Trophoblast cell (in vitro differentiated cells and primary cell): Measurements from ENCODE around the gene SMARCD3.

Source experiments
- DNase-seq, 2 donors: peaks; one replicate each; pipeline ENCODE4 v3.0.0-alpha.2; 2016
- H2AFZ ChIP-seq: 2 replicates; pipeline ENCODE4 v1.6.1; 2013; ENCODE audit warnings: low read length, moderate library complexity, mild to moderate bottlenecking; ENCODE audit not compliant: insufficient read depth, poor library complexity
- H2AK5ac ChIP-seq: 2 replicates; pipeline ENCODE4 v1.6.1; 2013; ENCODE audit warnings: mild to moderate bottlenecking, low read length
- H2BK120ac ChIP-seq: 2 replicates; pipeline ENCODE4 v1.6.1; 2013; ENCODE audit warnings: low read length, mild to moderate bottlenecking, moderate library complexity; ENCODE audit not compliant: insufficient read depth, poor library complexity
- H2BK12ac ChIP-seq: 2 replicates; pipeline ENCODE4 v1.6.1; 2013; ENCODE audit warnings: mild to moderate bottlenecking, low read length, moderate library complexity
- H2BK5ac ChIP-seq: 2 replicates; pipeline ENCODE4 v1.6.1; 2013; ENCODE audit warnings: low read length, low read depth, moderate library complexity, mild to moderate bottlenecking; ENCODE audit not compliant: poor library complexity
- H3K14ac ChIP-seq: 2 replicates; pipeline ENCODE4 v1.6.1; 2013; ENCODE audit warnings: mild to moderate bottlenecking, low read length
- H3K18ac ChIP-seq: 2 replicates; pipeline ENCODE4 v1.6.1; 2013; ENCODE audit warnings: mild to moderate bottlenecking, low read length
- H3K23ac ChIP-seq: 2 replicates; pipeline ENCODE4 v1.6.1; 2013; ENCODE audit warnings: low read length
- H3K27ac ChIP-seq: 2 replicates; pipeline ENCODE4 v1.5.1; 2013; ENCODE audit warnings: low read depth, mild to moderate bottlenecking, inconsistent platforms, low read length, moderate library complexity
- H3K27me3 ChIP-seq: 2 replicates; pipeline ENCODE4 v1.6.1; 2013; ENCODE audit warnings: inconsistent platforms, mild to moderate bottlenecking, low read length, moderate library complexity; ENCODE audit not compliant: insufficient read depth
- H3K36me3 ChIP-seq, 2 experiments: 1 replicate in 1 of 2; 2 replicates in 1 of 2; pipeline ENCODE4 v1.6.1; 2013; ENCODE audit warnings: low read length in 2 of 2, mild to moderate bottlenecking in 2 of 2, moderate library complexity in 1 of 2; ENCODE audit not compliant: insufficient read depth in 2 of 2, control insufficient read depth in 1 of 2
- H3K4ac ChIP-seq: 2 replicates; pipeline ENCODE4 v1.6.1; 2013; ENCODE audit warnings: low read depth, mild to moderate bottlenecking, low read length, moderate library complexity
- H3K4me1 ChIP-seq, 2 experiments: 1 replicate in 1 of 2; 2 replicates in 1 of 2; pipeline ENCODE4 v1.6.1; 2013; ENCODE audit warnings: low read length in 2 of 2, mild to moderate bottlenecking in 2 of 2, moderate library complexity in 1 of 2; ENCODE audit not compliant: insufficient read depth in 2 of 2, control insufficient read depth in 1 of 2
- H3K4me2 ChIP-seq: 2 replicates; pipeline ENCODE4 v1.6.1; 2013; ENCODE audit warnings: inconsistent platforms, mild to moderate bottlenecking, low read length, moderate library complexity
- H3K4me3 ChIP-seq: 2 replicates; pipeline ENCODE4 v1.5.1; 2013; ENCODE audit warnings: mild to moderate bottlenecking, low read depth, low read length, inconsistent platforms
- H3K79me1 ChIP-seq: one replicate; pipeline ENCODE4 v1.6.1; 2013; ENCODE audit warnings: low read length
- H3K79me2 ChIP-seq: 2 replicates; pipeline ENCODE4 v1.6.1; 2013; ENCODE audit warnings: low read length, mild to moderate bottlenecking; ENCODE audit not compliant: control insufficient read depth, insufficient read depth, poor library complexity
- H3K9ac ChIP-seq: 2 replicates; pipeline ENCODE4 v1.6.1; 2013; ENCODE audit warnings: mild to moderate bottlenecking, low read length
- H3K9me3 ChIP-seq: 2 replicates; pipeline ENCODE4 v1.6.1; 2013; ENCODE audit warnings: low read depth, mild to moderate bottlenecking, control low read depth, inconsistent platforms, low read length; ENCODE audit not compliant: insufficient read depth
- H4K12ac ChIP-seq: 2 replicates; pipeline ENCODE4 v1.6.1; 2013; ENCODE audit warnings: low read depth, mild to moderate bottlenecking, low read length, moderate library complexity
- H4K8ac ChIP-seq: 2 replicates; pipeline ENCODE4 v1.6.1; 2013; ENCODE audit warnings: low read depth, mild to moderate bottlenecking, low read length, moderate library complexity
- H4K91ac ChIP-seq: one replicate; pipeline ENCODE4 v1.6.1; 2013; ENCODE audit warnings: low read depth, mild to moderate bottlenecking, low read length, moderate library complexity
- WGBS: extraction: QIAGEN DNeasy Blood & Tissue Kit; methylation state at CpG from one replicate; pipeline ENCODE4 v1.1.7; 2013; ENCODE audit warnings: missing lambda C conversion rate; ENCODE audit not compliant: insufficient read length, insufficient coverage; ENCODE audit errors: extremely low coverage; 5-methylcytosine and 5-hydroxymethylcytosine counted together

Gene SMARCD3

DNA sequence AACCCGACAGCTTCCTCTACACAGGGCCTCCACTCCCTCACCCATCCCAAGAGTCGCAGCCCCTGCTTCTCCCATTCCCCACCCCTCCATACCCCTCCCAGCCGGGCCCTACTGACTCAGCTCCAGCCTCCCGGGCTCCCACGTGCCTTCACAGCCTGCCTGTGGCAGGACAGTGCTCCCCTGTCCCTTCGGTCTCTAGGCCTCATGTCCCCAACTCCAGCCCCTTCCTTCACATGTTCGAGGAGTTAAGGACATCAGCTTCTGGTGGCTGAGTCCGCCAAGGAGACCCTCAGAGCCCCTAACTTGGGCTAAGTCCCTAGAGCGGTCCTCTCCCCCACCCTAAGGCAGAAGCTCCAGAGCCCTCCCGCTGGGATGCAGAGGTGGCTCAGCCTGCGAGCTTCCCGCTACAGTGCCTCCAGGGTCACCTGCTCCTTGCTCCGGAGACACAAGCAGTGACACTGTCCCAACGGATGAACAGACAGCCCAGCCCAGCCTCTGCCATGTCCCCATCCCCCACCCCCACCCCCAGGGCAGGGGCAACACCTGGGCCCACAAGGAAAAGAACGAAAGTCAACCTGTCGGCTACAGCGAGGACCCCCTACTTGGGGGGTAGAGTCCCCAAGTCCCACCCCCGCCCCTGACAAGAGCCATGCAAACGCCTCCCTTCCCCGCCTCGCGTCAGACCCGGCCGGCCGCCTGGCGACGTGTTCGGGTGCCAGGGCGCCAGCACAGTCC, 716 bp downstream of the SMARCD3 start:
- DNase-seq: peak in 1 of 2 donors; percentile 19

DNA sequence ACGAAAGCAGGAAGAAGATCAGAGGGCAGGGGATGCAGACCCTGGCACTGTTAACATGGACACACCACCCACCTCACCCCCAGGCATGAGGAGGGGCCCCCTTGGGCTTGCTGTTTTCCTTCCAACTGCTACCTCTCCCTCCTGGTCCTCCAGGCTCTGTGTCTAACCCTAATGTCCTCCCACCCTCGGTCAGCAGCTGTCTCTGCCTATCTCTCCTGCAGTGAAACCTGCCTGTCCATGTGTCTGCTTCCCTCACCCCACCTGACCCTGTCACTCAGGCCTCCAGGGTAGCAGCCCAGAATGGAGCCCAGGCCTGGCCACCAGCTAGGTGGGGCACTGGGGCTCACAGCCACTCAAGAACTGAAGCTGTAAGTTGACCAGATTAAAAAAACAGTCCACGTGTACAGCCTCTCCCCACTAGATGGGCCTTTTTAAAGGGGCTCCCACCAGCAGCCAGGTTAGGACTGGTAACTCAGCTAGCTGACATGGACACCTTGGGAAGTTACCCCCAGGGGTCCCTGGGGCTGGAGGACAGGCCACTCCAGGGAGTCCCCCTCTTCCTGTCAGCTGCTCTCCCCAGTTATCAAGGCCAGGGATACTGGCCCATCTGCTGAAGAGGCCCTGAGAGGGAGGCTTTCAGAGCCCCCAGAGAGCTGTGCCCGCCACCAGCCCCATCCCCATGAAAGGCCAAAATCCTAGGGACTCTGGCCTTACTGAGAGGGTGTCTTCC, 1.5 kb downstream of the SMARCD3 start:
- H2AK5ac ChIP-seq: no peak overlapping the region
- no peak overlapping the region for H3K4me2 ChIP-seq
- no peak overlapping the region for H2BK12ac ChIP-seq
- peaks cover 8% of the 10 kb centered on the region for H3K79me2 ChIP-seq
- no peak overlapping the region for H3K4ac ChIP-seq
- peaks cover 6% of the 10 kb centered on the region for H3K27me3 ChIP-seq
- H4K91ac ChIP-seq: no peak overlapping the region
- H2BK120ac ChIP-seq: no peak overlapping the region
- no peak overlapping the region for H3K23ac ChIP-seq
- no peaks in the 10 kb centered on the region for H3K9me3 ChIP-seq
- H2AFZ ChIP-seq: no peak overlapping the region
- no peak overlapping the region for H4K12ac ChIP-seq
- H3K27ac ChIP-seq: no peak overlapping the region
- no peak overlapping the region for H4K8ac ChIP-seq
- WGBS: no CpG with 5 or more reads among the region's 4 CpGs
- no peak overlapping the region for H3K14ac ChIP-seq
- H3K9ac ChIP-seq: no peak overlapping the region
- H3K4me1 ChIP-seq: peaks cover 20 to 50% of the 10 kb centered on the region in 2 experiments
- H3K18ac ChIP-seq: no peak overlapping the region
- peaks cover 0 to 3% of the 10 kb centered on the region in 2 experiments for H3K36me3 ChIP-seq
- H3K4me3 ChIP-seq: no peak overlapping the region
- H2BK5ac ChIP-seq: no peak overlapping the region
- no peak for DNase-seq
- peaks cover 21% of the 10 kb centered on the region for H3K79me1 ChIP-seq

More for the DNA sequence above, 716 bp downstream of the SMARCD3 start:
- no peak overlapping the region for H4K12ac ChIP-seq
- peak overlapping the region; percentile 38 for H4K91ac ChIP-seq
- H3K4ac ChIP-seq: peak overlapping the region; percentile 71
- H3K23ac ChIP-seq: no peak overlapping the region
- H3K4me3 ChIP-seq: peak overlapping the region; percentile 64
- H3K4me1 ChIP-seq: peaks cover 23 to 56% of the 10 kb centered on the region in 2 experiments
- peak overlapping the region; percentile 78 for H3K18ac ChIP-seq
- H2AK5ac ChIP-seq: no peak overlapping the region
- peak overlapping the region; percentile 44 for H2BK12ac ChIP-seq
- H3K27ac ChIP-seq: peak overlapping the region; percentile 90
- peak overlapping the region; percentile 87 for H2AFZ ChIP-seq
- H3K4me2 ChIP-seq: peak overlapping the region; percentile 91
- peaks cover 9% of the 10 kb centered on the region for H3K79me2 ChIP-seq
- H3K36me3 ChIP-seq: no peaks in the 10 kb centered on the region
- H3K27me3 ChIP-seq: peaks cover 6% of the 10 kb centered on the region
- H3K9me3 ChIP-seq: no peaks in the 10 kb centered on the region
- H3K9ac ChIP-seq: peak overlapping the region; percentile 4
- WGBS: no CpG with 5 or more reads among the region's 29 CpGs
- peak overlapping the region; percentile 66 for H4K8ac ChIP-seq
- peak overlapping the region; percentile 80 for H2BK120ac ChIP-seq
- H3K14ac ChIP-seq: peak overlapping the region; percentile 59
- H3K79me1 ChIP-seq: peaks cover 28% of the 10 kb centered on the region
- peak overlapping the region; percentile 49 for H2BK5ac ChIP-seq

DNA sequence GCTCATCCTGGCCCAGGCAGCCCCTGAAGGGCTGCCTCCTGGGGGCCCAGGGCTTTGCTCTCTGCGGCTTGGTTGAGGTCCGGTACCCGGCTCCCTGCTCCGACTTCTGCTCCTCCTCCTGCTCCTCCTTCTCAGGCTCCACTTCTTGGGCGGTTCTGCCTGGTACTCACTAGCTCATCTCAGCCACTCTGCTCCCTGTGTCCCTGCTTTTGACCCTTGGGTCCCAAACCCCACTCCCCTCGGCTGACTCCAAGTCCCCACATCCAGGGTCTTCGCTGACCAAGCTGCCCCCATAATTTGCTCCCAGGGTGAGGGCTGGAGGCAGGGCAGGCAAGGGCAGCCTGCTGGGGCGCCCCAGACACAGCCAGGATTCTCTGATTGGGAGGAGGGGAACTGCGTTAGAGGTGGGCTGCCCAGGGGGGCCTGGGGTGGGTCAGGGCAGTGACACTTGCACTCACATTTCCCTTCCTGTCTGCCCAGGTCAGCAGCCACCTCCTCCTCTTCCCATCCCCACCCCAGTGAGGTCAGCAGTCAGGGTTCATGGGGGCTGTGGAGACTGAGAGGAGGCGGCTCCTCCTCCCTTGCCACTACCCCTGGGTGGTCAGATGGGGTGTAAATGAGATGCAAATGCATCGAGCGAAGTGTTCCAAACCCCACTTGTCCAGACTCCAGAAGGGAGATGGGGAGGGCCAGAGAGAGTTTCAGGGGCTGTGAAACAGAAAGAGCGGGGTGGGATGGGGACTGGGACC, 2.2 kb downstream of the SMARCD3 start:
- Histone ChIP-seq H3K4me3 (no peak overlapping the region), H3K9me3 (no peaks in the 10 kb centered on the region), H3K27ac (no peak overlapping the region), H3K79me1 (peaks cover 16% of the 10 kb centered on the region), H4K8ac (no peak overlapping the region), H2AK5ac (no peak overlapping the region), H3K4ac (no peak overlapping the region), H2BK5ac (no peak overlapping the region), H2BK120ac (no peak overlapping the region), H3K4me2 (no peak overlapping the region), H3K14ac (no peak overlapping the region), H2BK12ac (no peak overlapping the region), H3K36me3 (peaks cover 2 to 9% of the 10 kb centered on the region in 2 experiments), H3K23ac (no peak overlapping the region), H3K27me3 (peaks cover 6% of the 10 kb centered on the region), H4K12ac (no peak overlapping the region), H2AFZ (no peak overlapping the region), H3K18ac (no peak overlapping the region), H4K91ac (no peak overlapping the region), H3K79me2 (peaks cover 5% of the 10 kb centered on the region), H3K9ac (no peak overlapping the region), H3K4me1 (peaks cover 17 to 46% of the 10 kb centered on the region in 2 experiments)
- no peak for DNase-seq
- WGBS: no CpG with 5 or more reads among the region's 13 CpGs

DNA sequence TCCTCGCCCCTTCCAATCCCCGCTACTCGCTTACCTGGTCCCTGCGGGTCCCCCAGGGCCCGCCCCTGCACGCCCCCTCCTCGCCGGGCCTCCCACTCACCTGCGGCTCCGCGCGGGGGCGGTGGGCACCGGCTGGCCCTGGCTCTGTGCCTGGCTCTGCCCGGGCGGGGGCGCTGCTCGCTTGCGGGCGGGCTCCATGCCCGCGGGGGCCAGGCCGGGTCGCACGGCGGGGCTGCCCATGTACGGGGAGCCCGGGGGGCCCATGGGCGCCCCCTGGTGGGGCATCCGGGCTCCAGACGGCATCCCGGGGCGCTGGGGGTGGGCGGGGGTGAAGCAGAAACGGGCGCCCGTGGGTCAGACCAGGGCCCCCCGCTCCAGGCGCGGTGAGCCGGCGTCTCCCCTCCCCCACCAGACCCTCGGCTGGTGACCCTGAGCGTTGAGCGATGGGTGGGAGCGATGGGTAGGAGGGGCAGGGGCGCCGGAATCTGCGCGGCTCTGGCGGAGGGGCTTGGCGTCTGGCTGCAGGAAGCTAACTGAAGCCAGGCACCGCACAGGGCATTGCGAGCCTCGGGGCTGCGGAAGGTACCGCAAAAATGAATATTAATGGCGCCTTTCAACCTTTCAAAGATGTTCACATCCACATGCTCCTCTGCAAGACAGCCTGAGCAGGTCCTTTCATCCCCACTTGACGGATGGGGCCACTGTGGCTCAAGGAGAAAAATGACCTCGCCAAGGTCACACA, 3.0 kb downstream of the SMARCD3 start:
- H3K4me3 ChIP-seq: no peak overlapping the region
- no peak overlapping the region for H3K18ac ChIP-seq
- H2BK5ac ChIP-seq: no peak overlapping the region
- peaks cover 14 to 39% of the 10 kb centered on the region in 2 experiments for H3K4me1 ChIP-seq
- H3K79me1 ChIP-seq: peaks cover 13% of the 10 kb centered on the region
- H3K4ac ChIP-seq: no peak overlapping the region
- WGBS: no CpG with 5 or more reads among the region's 60 CpGs
- H3K27ac ChIP-seq: no peak overlapping the region
- no peak overlapping the region for H4K91ac ChIP-seq
- no peak overlapping the region for H2BK120ac ChIP-seq
- H3K4me2 ChIP-seq: peak overlapping the region; percentile 60
- H3K79me2 ChIP-seq: peaks cover 5% of the 10 kb centered on the region
- no peak overlapping the region for H2AK5ac ChIP-seq
- no peak overlapping the region for H4K12ac ChIP-seq
- no peak overlapping the region for H3K9ac ChIP-seq
- H3K36me3 ChIP-seq: peaks cover 4 to 12% of the 10 kb centered on the region in 2 experiments
- H3K23ac ChIP-seq: no peak overlapping the region
- H2AFZ ChIP-seq: peak overlapping the region; percentile 58
- no peak overlapping the region for H3K14ac ChIP-seq
- H3K9me3 ChIP-seq: no peaks in the 10 kb centered on the region
- peak overlapping the region; percentile 15 for H4K8ac ChIP-seq
- DNase-seq: no peak
- no peak overlapping the region for H2BK12ac ChIP-seq
- peaks cover 6% of the 10 kb centered on the region for H3K27me3 ChIP-seq
